ENCODE results near the gene STK32B. TPM values are rescaled to one million over a fixed set of nuclear protein-coding genes. Genes with fewer than 3 reads are reported as not detected.

STK32B gene
- total RNA-seq, 1 donor: 5.3 TPM

- no peak overlapping the region for H3K4me3 ChIP-seq (ENCODE audit: low read depth, low read length)
- no peak for DNase-seq (ENCODE audit: low read depth)
- TF ChIP-seq CTCF (IDR thresholded peaks at IDR 0.05; ENCODE audit: insufficient read depth, low read length): no peak
Measured at GRCh38 chr4:5157791-5158770, 106.8 kb downstream of the STK32B start.

- no peak for DNase-seq (ENCODE audit: low read depth)
- no peak overlapping the region for H3K4me3 ChIP-seq (ENCODE audit: low read depth, low read length)
- TF ChIP-seq CTCF (IDR thresholded peaks at IDR 0.05; ENCODE audit: insufficient read depth, low read length): no peak
Measured at GRCh38 chr4:5158825-5159224, 107.5 kb downstream of the STK32B start.

GRCh38 chr4:5160668-5161067, 109.4 kb downstream of the STK32B start:
- no peak for DNase-seq (ENCODE audit: low read depth)
- no peak overlapping the region for H3K4me3 ChIP-seq (ENCODE audit: low read depth, low read length)
- no peak for TF ChIP-seq CTCF (IDR thresholded peaks at IDR 0.05; ENCODE audit: insufficient read depth, low read length)

- no peak for DNase-seq (ENCODE audit: low read depth)
- no peak overlapping the region for H3K4me3 ChIP-seq (ENCODE audit: low read depth, low read length)
- no peak for TF ChIP-seq CTCF (IDR thresholded peaks at IDR 0.05; ENCODE audit: insufficient read depth, low read length)
Measured at GRCh38 chr4:5162909-5163508, 111.7 kb downstream of the STK32B start.

GRCh38 chr4:5164221-5164912, 113.1 kb downstream of the STK32B start:
- no peak for DNase-seq (ENCODE audit: low read depth)
- H3K4me3 ChIP-seq (ENCODE audit: low read depth, low read length): no peak overlapping the region
- TF ChIP-seq CTCF (IDR thresholded peaks at IDR 0.05; ENCODE audit: insufficient read depth, low read length): no peak

- no peak overlapping the region for H3K4me3 ChIP-seq (ENCODE audit: low read depth, low read length)
- DNase-seq (ENCODE audit: low read depth): no peak
Measured at GRCh38 chr4:5165420-5166369, 114.4 kb downstream of the STK32B start.

More at GRCh38 chr4:5165420-5166369, 114.4 kb downstream of the STK32B start:
- TF ChIP-seq CTCF (IDR thresholded peaks at IDR 0.05; ENCODE audit: insufficient read depth, low read length): no peak

Data from fibroblast of the aortic adventitia (primary cell).